Measurements from ENCODE around the gene TGIF2.
A peak's percentile ranks its signal among the peaks of the same experiment; 100 is the strongest.

GRCh38 chr20:36591854-36592641, 18.7 kb downstream of the TGIF2 start:
- peak; percentile 63 for TF ChIP-seq CTCF (IDR thresholded peaks at IDR 0.05)
- TF ChIP-seq EZH2phosphoT487 (IDR thresholded peaks at IDR 0.05; ENCODE audit: borderline replicate concordance, low read depth) = no peak
- TF ChIP-seq MXI1 (IDR thresholded peaks at IDR 0.05; ENCODE audit: low read depth, low read length) = no peak
- TF ChIP-seq TAF1 (IDR thresholded peaks at IDR 0.05; ENCODE audit: borderline replicate concordance, low read depth, low read length) = no peak
- no peak for TF ChIP-seq POLR2AphosphoS5 (IDR thresholded peaks at IDR 0.05; ENCODE audit: low read depth, low read length)
- peak; percentile 55 for TF ChIP-seq RAD21 (IDR thresholded peaks at IDR 0.05; ENCODE audit: low read length)
- TF ChIP-seq, protein P1, sequence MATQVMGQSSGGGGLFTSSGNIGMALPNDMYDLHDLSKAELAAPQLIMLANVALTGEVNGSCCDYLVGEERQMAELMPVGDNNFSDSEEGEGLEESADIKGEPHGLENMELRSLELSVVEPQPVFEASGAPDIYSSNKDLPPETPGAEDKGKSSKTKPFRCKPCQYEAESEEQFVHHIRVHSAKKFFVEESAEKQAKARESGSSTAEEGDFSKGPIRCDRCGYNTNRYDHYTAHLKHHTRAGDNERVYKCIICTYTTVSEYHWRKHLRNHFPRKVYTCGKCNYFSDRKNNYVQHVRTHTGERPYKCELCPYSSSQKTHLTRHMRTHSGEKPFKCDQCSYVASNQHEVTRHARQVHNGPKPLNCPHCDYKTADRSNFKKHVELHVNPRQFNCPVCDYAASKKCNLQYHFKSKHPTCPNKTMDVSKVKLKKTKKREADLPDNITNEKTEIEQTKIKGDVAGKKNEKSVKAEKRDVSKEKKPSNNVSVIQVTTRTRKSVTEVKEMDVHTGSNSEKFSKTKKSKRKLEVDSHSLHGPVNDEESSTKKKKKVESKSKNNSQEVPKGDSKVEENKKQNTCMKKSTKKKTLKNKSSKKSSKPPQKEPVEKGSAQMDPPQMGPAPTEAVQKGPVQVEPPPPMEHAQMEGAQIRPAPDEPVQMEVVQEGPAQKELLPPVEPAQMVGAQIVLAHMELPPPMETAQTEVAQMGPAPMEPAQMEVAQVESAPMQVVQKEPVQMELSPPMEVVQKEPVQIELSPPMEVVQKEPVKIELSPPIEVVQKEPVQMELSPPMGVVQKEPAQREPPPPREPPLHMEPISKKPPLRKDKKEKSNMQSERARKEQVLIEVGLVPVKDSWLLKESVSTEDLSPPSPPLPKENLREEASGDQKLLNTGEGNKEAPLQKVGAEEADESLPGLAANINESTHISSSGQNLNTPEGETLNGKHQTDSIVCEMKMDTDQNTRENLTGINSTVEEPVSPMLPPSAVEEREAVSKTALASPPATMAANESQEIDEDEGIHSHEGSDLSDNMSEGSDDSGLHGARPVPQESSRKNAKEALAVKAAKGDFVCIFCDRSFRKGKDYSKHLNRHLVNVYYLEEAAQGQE (IDR thresholded peaks at IDR 0.05; ENCODE audit: low read depth, low read length) = no peak
- TF ChIP-seq, protein P2, sequence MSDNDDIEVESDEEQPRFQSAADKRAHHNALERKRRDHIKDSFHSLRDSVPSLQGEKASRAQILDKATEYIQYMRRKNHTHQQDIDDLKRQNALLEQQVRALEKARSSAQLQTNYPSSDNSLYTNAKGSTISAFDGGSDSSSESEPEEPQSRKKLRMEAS (IDR thresholded peaks at IDR 0.05; ENCODE audit: low read depth) = no peak
- no peak for TF ChIP-seq RFX5 (IDR thresholded peaks at IDR 0.05; ENCODE audit: low read length)
- TF ChIP-seq, protein P3, sequence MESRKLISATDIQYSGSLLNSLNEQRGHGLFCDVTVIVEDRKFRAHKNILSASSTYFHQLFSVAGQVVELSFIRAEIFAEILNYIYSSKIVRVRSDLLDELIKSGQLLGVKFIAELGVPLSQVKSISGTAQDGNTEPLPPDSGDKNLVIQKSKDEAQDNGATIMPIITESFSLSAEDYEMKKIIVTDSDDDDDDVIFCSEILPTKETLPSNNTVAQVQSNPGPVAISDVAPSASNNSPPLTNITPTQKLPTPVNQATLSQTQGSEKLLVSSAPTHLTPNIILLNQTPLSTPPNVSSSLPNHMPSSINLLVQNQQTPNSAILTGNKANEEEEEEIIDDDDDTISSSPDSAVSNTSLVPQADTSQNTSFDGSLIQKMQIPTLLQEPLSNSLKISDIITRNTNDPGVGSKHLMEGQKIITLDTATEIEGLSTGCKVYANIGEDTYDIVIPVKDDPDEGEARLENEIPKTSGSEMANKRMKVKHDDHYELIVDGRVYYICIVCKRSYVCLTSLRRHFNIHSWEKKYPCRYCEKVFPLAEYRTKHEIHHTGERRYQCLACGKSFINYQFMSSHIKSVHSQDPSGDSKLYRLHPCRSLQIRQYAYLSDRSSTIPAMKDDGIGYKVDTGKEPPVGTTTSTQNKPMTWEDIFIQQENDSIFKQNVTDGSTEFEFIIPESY (IDR thresholded peaks at IDR 0.05; ENCODE audit: borderline replicate concordance, low read depth) = no peak
- TF ChIP-seq TEAD4 (IDR thresholded peaks at IDR 0.05; ENCODE audit: borderline replicate concordance, insufficient read depth) = no peak
- TF ChIP-seq JUND (IDR thresholded peaks at IDR 0.05) = no peak
- TF ChIP-seq, protein P4, sequence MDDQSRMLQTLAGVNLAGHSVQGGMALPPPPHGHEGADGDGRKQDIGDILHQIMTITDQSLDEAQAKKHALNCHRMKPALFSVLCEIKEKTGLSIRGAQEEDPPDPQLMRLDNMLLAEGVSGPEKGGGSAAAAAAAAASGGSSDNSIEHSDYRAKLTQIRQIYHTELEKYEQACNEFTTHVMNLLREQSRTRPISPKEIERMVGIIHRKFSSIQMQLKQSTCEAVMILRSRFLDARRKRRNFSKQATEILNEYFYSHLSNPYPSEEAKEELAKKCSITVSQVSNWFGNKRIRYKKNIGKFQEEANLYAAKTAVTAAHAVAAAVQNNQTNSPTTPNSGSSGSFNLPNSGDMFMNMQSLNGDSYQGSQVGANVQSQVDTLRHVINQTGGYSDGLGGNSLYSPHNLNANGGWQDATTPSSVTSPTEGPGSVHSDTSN (IDR thresholded peaks at IDR 0.05) = no peak

All from SK-N-SH (cell line).